Measurements from ENCODE around the gene LAMTOR5.
"Not testable (repeated sequence)": the region's sequence is repeated elsewhere in the genome, so short reads cannot be mapped to it uniquely, and the experiment has no call there.

Gene LAMTOR5

DNA sequence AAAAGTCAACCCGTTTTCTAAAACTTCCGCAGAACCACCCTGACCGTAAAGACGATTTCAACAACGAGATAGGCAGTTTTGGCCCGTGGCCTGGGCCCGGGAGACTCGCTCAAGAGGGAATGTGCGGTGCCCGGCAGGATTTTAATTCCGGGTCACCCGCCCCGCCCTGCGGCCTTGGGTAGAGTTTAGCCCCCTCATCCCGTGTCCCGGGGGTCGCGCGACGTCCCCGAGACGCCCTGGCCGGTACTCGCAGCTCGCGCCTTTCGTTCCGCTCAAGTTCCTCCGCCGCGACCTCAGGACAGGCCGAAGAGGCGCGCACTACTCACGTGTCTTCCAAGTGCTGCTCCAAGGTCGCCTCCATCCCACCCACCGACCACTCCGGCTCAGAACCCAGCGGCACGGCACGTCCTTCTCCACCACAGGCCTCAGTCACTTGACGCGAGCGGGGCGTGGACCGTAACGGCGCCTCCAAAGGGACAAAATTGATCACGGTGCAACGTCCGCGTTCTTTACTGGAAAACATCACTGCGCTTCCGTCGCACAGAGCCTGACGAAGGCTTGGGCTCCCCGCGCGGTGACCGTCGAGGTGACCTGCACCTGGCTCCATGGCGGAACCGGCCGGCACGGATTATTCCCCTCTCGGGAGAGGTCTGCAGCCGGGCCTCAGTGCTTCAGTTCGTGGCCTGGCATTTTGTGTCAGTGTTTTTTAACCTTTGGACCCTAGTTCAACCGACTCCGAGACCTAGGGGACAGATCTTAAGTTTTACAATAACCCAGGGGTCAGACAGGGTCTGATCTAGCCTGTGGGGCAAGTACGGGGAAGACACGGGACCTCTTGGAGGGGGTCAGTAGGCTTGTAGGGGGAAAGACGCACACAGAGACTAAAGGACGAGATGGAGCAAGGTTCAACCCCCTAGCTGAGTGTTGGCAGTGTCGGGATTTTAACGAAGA is at the start of gene LAMTOR5:
TSS of gene LAMTOR5 (minus strand) at position 435 of the 951 bp plus-strand sequence. CDS start at position 361, 74 bp downstream.
- peak; percentile 95 for DNase-seq

DNA sequence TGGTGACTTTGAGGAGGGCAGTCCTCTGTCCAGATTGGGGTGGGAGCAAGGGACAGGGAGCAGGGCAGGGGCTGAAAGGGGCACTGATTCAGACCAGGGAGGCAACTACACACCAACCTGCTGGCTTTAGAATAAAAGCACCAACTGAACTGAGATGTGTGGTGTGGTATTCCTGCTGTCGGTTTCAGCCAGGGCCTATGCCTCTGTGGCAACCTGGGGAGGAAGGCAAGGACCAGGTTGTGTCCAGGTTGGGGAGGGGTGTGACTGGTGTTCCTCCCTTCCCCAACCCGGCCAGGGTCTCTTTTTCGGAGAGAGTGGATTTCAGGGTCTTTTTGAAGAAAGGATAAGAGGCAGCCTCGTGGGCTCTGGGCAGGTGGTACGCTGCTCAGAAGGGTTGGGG is 49.7 kb upstream of the LAMTOR5 start:
- no peak for DNase-seq

DNA sequence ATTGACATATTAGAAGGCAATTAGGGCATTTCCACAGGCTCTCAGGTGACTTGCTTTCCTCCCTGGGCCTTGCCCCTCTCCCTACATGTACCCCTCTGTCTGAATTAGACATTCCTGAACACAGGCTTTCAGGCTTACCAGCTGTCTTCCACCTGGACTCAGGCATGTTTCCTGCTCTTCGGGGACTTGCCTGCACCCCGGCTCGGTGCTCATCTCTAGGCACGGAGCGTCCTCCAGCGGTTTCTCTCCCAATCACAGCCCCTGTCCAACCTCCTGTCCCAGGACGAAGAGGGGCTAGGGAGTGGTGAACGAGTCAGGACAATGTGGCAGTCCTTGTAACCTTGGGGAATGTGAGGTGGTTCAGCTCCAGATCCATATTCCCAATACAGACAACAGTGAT is 47.7 kb upstream of the LAMTOR5 start:
- no peak for DNase-seq

DNA sequence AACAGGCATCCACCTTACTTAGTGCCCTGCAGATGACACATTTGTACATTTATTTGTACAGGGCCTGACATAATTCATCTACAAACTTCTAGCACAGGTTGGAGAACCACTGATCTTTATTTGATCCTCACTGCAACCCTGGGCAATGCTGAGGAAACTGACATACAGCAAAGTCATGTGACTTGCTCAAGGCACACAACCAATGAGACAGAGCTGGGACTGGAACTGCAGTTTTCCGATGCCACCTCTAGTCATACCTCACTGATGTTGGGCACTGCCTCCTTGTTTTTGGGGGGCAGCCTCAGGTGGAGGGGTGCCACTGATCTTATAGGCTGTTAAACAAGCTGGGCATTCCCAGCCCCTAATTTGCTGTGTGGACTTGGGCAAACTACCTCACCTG is 46.8 kb upstream of the LAMTOR5 start:
- no peak for DNase-seq

DNA sequence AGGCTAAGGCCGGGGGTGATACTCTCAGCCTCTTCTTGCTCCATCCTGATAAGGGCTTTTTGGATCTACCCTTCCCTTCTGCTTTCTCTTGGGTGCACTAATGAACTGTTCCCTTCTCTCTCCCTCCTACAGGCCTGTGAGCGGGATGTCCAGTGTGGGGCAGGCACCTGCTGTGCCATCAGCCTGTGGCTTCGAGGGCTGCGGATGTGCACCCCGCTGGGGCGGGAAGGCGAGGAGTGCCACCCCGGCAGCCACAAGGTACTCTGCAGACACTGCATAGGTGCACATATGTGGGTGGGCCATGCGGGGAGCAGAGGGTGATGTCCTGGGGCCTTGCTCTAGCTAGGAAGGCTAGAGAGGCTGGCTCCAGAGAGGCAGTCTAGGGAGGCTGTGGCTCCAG is 46.3 kb upstream of the LAMTOR5 start:
- no peak for DNase-seq

DNA sequence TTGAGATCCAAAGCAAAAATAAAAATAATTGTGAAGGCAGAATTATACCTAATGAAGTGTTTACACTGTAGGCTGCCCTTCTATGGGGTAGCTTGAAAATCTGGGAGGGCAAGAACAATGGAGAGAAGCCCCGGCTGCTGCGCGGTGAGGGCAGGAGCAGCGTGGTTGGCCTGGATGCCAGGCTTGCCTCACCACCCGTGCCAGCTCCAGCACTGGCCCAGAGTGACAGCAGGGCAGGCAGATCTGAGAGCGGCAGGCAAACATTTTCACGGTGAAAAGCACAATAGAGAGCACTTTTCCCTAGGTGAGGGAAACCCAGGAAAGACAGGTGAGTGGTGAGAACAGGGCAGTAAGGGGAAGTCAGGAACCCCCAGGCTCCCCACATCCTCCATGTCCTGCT is 44.8 kb upstream of the LAMTOR5 start:
- DNase-seq = no peak

DNA sequence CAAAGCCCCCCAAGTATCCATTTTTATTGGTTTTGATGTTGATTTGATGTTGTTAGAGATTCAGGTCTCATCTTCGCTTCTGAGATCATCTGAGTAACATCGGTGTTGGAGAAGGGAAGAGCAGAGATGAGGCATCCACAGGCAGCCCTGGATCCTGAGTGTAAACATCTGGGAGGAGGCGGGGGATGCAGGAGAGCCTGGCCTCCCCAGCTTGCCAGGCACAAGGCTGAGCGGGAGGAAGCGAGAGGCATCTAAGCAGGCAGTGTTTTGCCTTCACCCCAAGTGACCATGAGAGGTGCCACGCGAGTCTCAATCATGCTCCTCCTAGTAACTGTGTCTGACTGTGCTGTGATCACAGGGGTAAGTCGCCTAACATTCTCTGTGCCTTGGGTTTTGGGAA is 43.4 kb upstream of the LAMTOR5 start, which contains the start of gene PROK1:
TSS of gene PROK1 (plus strand) at position 221 of the 400 bp plus-strand sequence. CDS start at position 289, 68 bp downstream.
- DNase-seq = no peak

DNA sequence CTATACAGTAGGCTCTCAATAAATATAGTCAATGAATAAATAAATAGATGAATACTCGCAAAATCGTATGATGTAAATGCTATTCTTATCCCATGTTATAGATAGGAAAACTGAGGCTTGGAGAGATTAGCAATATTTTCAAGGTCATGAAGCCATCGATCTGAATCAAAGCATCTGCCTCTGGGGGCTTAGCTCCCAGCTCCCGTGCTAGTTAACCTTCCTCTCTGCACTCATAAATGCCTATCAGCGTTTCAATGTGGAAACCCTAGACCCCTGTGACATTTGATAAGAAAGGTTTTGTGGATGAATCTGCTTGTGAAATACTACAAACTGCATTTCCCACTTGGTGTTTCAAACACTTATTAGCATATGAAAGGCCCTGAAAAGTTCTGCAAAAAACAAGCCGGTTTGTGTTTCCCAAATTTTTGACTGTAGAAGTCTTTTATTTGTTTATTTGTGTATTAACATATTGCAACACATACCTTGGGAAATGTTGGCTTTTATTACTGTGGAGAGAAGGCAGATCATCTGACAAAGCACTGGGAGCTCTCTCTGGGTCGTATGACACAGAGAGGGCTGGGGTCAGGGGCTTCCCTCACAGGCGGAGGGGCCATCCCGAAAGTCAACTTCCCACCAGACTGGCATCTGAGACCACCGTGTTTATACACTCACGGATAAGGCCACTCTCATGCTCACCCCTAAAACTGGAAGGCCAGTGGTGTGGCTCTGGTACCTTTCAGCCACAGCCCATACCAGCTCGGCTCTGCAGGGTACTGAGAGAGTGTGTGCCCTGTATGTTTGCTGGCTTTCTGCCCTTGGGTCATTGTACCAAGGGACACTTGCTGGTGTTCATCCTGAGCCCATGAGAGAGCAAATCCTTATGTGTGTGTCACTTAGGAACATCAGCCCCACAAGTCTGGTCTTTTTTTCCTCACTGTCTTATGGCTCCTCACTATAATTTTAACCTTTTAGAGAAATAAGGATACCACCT is 42.5 kb upstream of the LAMTOR5 start:
- DNase-seq = no peak

DNA sequence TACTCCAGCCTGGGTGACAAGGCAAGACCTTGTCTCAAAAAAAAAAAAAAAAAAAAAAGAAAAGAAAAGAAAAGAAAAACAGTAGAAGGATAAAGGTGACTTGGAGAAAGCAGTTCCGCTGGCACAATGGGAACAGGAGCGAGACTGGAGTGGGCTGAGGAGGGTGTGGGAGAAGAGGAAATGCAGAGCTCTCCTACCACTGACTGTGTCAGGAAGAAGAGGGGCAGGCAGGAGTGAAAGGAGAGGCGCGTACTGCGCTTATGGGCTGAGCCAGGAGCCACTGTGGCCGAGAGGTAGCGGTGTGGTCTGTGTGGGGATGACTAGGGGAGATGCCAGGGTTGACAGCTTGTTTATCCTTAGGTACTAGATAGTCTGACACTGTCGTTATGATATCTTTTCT is 37.1 kb upstream of the LAMTOR5 start:
- no peak for DNase-seq

DNA sequence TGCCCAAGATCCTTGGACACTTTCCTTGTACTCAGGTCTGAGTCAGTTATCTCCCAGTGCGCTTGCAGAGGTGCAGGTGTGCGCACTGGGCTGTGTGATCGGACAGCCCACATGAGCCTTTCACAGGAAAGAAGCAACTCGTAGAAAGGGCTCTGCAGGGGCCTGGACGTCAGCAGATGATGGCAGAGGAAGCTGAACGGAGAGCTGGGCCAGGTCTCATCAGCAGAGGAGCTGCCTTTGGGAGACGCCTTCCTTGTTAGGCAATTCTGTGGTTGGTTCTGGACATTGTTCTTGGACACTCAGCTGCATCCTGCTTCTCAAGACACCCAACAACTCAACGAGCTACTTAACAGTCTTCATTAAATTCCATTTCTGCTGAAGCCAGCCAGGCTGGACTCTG is 36.0 kb upstream of the LAMTOR5 start:
- DNase-seq = no peak

DNA sequence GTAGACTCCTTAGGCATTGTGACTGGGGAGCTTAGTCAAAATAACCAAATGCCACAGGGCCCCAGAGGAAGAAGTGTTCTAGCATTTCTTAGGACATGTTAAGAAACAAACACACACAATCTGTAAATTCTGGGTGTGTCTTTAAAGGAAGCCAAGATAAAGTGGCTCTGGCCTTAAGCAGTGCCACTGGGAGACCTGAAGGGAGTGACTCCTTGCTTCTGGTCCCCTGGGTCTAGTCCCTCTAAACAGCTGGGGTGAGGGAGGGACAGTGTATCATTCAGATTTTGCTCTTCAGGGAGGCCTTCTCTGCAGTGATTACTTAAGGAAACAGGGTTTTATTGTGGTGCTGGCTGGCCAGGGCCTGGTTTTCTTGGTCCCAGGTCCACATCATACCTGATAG is 34.4 kb upstream of the LAMTOR5 start:
- DNase-seq = no peak

DNA sequence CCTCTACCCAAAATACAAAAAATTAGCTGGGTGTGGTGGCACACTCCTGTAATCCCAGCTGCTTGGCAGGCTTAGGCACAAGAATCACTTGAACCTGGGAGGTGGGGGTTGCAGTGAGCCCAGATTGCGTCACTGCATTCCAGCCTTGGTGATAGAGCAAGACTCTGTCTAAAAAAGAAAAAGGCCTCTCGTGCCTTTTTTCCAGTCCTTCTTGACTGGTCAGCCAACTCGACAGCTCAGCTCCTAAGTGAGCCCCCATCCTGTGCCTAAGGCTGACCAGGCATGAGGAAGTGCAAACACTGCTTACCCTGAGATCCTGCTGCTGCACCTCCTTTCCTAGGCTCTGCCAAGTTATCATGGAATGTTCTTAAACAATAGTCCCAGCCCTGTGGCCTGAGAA is 33.4 kb upstream of the LAMTOR5 start:
- no peak for DNase-seq

DNA sequence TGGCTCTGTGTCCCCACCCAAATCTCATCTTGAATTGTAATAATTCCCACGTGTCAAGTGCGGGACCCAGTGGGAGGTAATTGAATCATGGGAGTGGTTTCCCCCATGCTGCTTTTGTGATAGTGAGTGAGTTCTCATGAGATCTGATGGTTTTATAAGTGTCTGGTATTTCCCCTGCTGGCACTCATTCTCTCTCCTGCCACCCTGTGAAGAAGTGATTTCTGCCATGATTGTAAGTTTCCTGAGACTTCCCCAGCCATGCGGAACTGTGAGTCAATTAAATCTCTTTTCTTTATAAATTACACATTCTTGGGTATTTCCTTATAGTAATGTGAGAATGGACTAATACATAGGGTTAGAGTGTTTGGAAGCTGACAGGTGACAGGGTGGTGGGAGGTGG is 32.4 kb upstream of the LAMTOR5 start:
- DNase-seq = not testable (repeated sequence)

DNA sequence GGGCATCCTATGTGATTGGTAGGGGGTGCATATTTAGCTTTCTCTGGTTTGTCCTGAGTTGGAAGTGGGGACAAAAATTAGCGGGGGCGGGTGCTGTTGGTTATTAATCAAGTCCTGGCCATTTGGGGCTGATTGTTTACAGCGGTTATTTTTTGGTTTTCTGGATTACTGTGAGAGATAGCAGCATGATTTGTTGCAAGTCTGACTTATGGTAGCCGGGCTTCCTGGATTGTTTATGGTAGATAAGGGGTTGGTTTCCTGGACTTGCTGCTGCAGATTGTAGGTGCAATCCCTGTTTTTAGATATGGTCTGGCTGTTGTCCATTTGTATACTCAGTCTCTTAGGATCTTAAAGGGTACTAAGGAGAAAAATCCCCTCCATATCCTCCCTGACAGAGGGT is 31.4 kb upstream of the LAMTOR5 start:
- DNase-seq = no peak

DNA sequence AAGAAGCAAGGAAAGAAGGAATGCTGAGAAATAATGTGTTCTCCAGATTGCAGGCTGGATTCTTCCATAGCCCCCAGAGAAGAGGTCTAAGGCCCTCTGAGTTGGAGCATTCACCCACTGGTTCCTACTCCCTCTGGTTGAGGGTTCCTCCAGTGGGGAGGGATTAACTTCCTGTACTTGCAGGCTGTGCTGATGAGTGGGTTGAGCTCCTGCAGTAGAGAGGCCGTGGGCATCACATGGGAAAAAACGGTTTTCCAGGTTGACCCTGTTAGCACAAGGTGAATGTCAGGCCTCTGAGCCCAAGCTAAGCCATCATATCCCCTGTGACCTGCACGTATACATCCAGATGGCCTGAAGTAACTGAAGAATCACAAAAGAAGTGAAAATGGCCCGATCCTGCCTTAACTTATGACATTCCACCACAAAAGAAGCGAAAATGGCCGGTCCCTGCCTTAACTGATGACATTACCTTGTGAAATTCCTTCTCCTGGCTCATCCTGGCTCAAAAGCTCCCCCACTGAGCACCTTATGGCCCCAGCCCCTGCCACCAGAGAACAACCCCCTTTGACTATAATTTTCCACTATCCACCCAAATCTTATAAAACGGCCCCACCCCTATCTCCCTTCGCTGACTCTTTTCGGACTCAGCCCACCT is 30.3 kb upstream of the LAMTOR5 start:
- DNase-seq = not testable (repeated sequence)

DNA sequence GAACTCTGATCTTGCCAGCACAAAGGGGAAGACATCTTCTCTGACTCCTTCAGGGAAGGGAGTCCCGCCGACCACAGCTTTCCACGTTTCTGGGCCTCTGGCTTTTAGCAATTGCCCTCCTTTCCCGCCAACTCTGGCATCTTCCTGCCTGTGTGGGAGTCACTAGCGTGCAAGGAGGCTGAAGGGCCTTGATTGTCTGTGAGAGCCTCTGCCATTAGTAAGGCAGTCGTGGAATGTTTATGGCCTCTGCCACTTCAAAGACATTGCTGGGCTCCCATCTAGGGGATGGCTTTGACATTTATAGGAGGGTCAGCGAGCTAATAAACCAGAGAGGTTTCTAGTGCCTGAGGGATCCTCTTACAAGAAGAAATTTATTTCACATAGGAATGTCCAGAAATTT is 29.1 kb upstream of the LAMTOR5 start:
- DNase-seq = no peak

DNA sequence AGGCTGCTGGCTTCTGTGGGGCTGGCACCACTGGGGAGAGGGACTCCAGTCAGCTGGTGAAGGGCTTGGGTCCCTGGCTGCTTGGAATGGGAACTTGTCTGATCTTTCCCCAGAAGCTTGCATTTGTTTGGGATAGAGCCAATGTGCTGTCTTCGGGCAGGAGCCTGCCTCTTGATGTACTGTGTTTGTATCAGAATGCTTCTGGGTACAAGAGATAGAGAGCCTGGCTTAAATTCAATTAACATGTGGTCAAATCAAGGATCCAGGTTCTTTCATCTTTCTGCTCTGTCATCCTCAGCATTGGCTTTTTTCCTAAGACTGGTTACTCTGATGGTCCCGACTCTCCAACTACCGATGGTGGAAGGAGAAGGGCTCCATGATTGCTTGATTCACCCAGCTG is 27.5 kb upstream of the LAMTOR5 start:
- DNase-seq = no peak

DNA sequence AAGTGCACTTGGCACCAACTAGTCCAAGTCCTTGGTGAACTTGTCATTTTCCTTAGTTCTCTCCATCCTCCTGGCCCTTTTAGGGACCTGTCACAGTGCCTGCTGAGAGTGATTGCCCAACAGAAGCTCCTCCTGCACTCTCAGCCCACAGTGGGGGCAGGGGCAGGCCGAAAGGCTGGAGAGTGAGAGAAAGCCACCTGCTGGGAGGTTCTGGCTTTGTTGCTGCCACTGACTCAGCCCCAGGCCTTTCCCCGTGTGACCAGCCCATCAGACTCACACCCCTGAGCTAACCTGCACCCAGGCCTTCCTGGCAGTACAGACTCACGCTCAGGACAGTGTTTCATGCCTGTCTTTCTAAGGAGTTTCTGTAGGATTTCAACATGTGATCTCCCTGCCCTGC is 26.3 kb upstream of the LAMTOR5 start:
- no peak for DNase-seq

DNA sequence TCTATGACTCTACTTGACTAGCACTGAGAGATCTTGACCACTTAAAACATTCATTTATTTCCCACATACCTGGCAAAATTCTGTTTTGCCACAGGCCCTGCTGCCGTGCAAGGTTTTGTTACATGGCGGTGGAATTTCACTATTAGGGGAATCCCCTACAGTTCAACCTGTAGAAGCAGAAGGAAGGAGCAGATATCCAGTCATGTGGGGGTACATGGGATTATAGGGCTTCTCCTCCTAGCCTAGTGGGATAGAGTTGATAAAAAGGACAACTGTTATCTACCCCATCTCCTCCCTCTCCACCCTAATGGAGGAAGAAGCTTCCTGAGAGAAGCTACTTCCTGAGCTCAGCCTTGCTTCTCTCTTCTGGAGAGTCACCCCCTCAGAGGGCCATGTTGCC is 25.7 kb upstream of the LAMTOR5 start:
- no peak for DNase-seq

DNA sequence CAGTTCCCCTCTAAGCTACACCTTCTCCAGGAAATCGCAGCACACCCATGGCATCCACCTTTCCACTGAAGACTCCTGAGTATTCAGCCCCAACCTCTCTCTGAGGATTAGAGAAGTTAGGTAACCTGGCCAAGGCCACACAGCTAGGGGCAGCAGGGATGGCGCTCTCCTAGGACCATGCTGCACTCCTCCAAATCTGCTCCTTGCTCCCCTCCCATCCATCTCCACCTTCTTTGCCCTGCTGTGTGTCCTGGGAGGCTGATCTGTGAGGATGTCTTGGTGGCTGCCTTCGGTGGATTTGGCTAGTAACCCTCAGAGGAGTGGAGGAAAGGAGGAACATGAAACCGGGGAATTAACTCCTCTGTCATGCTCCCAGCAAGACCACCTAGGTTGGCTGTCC is 23.4 kb upstream of the LAMTOR5 start:
- no peak for DNase-seq

DNA sequence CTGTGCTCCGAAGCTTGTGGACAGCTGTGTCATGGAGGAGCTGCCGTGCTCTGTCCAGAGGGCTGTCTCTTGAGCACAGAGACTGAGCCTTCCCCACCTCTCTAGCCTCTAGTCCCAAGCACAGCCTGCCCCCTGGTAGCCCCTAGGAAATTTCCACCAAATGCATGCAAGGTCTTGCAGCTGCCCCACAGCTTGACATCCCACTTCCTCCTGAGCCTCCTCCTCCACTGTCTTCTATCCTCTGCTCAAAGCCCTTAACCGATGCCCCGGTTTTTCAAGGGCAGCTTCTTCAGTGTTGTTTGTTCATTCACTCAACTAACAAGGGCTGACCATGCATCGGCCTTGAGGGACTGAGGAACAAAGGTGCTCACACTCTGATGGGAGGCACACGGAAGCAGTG is 22.9 kb upstream of the LAMTOR5 start:
- no peak for DNase-seq

DNA sequence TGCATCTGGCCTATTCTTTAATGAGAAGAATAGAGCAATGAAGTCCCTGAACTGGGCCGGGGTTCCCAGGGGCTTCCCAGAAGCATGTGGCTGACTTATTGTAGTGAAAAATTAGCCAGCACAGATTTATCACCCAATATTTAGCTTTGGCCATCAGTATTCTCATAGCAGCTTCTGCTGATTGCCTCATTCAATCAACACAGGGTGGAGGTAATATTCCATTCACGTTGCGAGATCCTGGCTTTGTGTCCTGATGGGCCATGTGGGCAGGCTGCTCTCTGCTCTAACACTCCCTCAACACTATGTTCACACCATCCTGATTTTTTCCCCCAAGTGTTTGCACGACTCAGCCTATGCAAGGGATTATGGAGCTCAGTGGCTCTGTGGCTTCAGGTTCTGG is 21.5 kb upstream of the LAMTOR5 start:
- DNase-seq = no peak

DNA sequence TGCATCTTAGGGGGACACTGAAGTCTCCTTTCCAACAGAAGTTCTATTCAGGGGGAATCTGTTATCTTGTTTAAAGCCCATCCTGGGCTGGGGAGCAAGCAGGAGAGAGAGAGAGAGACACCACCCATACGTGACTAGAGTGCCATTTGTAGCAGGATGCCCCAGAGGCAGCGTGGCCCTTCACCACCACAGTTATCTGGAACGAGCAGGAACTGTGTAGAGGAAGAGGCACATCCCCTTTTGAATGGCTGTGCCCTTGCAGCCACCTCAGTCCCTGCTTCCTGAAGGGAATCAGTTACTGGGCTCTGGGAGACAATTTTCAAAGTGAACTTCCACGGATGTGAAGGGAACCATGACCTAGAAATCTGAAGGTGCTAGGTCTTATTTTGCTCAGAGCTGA is 19.4 kb upstream of the LAMTOR5 start:
- no peak for DNase-seq
